MM.1S (cell line): ENCODE data around the gene NOL11.

Experiments used
- DNase-seq: peaks from one replicate; pipeline ENCODE4 v3.0.0-alpha.2; 2015
- H2AFZ ChIP-seq: fragments of 300-600 bp; sonication (generic); 2 replicates; pipeline ENCODE4 v1.6.0; 2016; ENCODE audit warnings: antibody characterized with exemption, low read length
- H3F3A ChIP-seq: fragments of 300-600 bp; sonication (generic); 2 replicates; pipeline ENCODE4 v1.6.1; 2016; ENCODE audit warnings: mild to moderate bottlenecking, antibody characterized with exemption, low read length, moderate library complexity, mixed read lengths; ENCODE audit not compliant: insufficient read depth
- H3K27ac ChIP-seq: fragments of 300-600 bp; sonication (generic); 2 replicates; pipeline ENCODE4 v1.5.1; 2016; ENCODE audit warnings: mild to moderate bottlenecking, low read length
- H3K27me3 ChIP-seq: fragments of 300-600 bp; sonication (generic); replicated peaks from 2 replicates; pipeline ENCODE4 v1.6.0; 2016; ENCODE audit warnings: low read length; ENCODE audit not compliant: insufficient read depth
- H3K36me3 ChIP-seq: fragments of 300-600 bp; sonication (generic); replicated peaks from 2 replicates; pipeline ENCODE4 v1.6.1; 2016; ENCODE audit warnings: mild to moderate bottlenecking, low read length, mixed read lengths; ENCODE audit not compliant: insufficient read depth
- H3K4me1 ChIP-seq: fragments of 300-600 bp; sonication (generic); 2 replicates; pipeline ENCODE4 v1.6.1; 2016; ENCODE audit warnings: low read length, mixed read lengths
- H3K4me2 ChIP-seq: fragments of 300-600 bp; sonication (generic); 2 replicates; pipeline ENCODE4 v1.6.0; 2016; ENCODE audit warnings: low read depth, low read length
- H3K4me3 ChIP-seq: fragments of 300-600 bp; sonication (generic); 2 replicates; pipeline ENCODE4 v1.5.1; 2016; ENCODE audit warnings: low read length, mixed read lengths
- H3K79me2 ChIP-seq: fragments of 300-600 bp; sonication (generic); 2 replicates; pipeline ENCODE4 v1.6.1; 2016; ENCODE audit warnings: mixed run types, low read length, mixed read lengths
- H3K9ac ChIP-seq: fragments of 300-600 bp; sonication (generic); 2 replicates; pipeline ENCODE4 v1.6.1; 2016; ENCODE audit warnings: low read length, mixed read lengths
- H3K9me2 ChIP-seq: fragments of 300-600 bp; sonication (generic); replicated peaks from 2 replicates; pipeline ENCODE4 v1.6.1; 2016; ENCODE audit warnings: mild to moderate bottlenecking, low read length, mixed read lengths; ENCODE audit not compliant: insufficient read depth
- H3K9me3 ChIP-seq: fragments of 300-600 bp; sonication (generic); replicated peaks from 2 replicates; pipeline ENCODE4 v1.6.1; 2016; ENCODE audit warnings: mild to moderate bottlenecking, low read length, mixed read lengths; ENCODE audit not compliant: insufficient read depth
- H4K20me1 ChIP-seq: fragments of 300-600 bp; sonication (generic); 2 replicates; pipeline ENCODE4 v1.6.1; 2016; ENCODE audit warnings: mild to moderate bottlenecking, low read length, moderate library complexity, mixed read lengths; ENCODE audit not compliant: insufficient read depth
- CTCF ChIP-seq: fragments of 300-600 bp; sonication (generic); IDR thresholded peaks from 2 replicates; pipeline ENCODE4 v1.5.1; 2016; ENCODE audit warnings: antibody characterized with exemption, low read length, mixed read lengths
- EZH2 ChIP-seq: fragments of 300-600 bp; sonication (generic); optimal IDR thresholded peaks from 2 replicates; pipeline ENCODE3; 2017; ENCODE audit warnings: low read depth, mild to moderate bottlenecking, antibody characterized with exemption, low read length, mixed read lengths
- EZH2phosphoT487 ChIP-seq: fragments of 300-600 bp; sonication (generic); IDR thresholded peaks from 2 replicates; pipeline ENCODE4 v1.6.1; 2018; ENCODE audit warnings: antibody characterized with exemption, low read length

NOL11 gene

GRCh38 chr17:67693811-67694210 lies 23.9 kb upstream of the NOL11 start:
- no peaks in the 10 kb centered on the region for H3K27me3 ChIP-seq
- no peak overlapping the region for H2AFZ ChIP-seq
- no peak for DNase-seq
- H3K9me2 ChIP-seq: no peaks in the 10 kb centered on the region
- no peaks in the 10 kb centered on the region for H3F3A ChIP-seq
- no peak overlapping the region for H3K4me3 ChIP-seq
- H3K36me3 ChIP-seq: no peaks in the 10 kb centered on the region
- no peaks in the 10 kb centered on the region for H3K9me3 ChIP-seq
- TF ChIP-seq CTCF: no peak
- TF ChIP-seq EZH2: no peak
- no peak for TF ChIP-seq EZH2phosphoT487
- H4K20me1 ChIP-seq: no peaks in the 10 kb centered on the region
- H3K27ac ChIP-seq: no peak overlapping the region
- no peak overlapping the region for H3K9ac ChIP-seq
- peaks cover 4% of the 10 kb centered on the region for H3K4me1 ChIP-seq
- no peak overlapping the region for H3K4me2 ChIP-seq
- no peaks in the 10 kb centered on the region for H3K79me2 ChIP-seq

- H2AFZ ChIP-seq: no peak overlapping the region
- H3K9me2 ChIP-seq: no peaks in the 10 kb centered on the region
- H3K27me3 ChIP-seq: no peaks in the 10 kb centered on the region
- H4K20me1 ChIP-seq: no peaks in the 10 kb centered on the region
- TF ChIP-seq CTCF (no peak), EZH2phosphoT487 (no peak), EZH2 (no peak)
- DNase-seq: no peak
- H3K9ac ChIP-seq: no peak overlapping the region
- no peaks in the 10 kb centered on the region for H3K79me2 ChIP-seq
- no peaks in the 10 kb centered on the region; the same call in 1 of the 2 replicates for H3F3A ChIP-seq
- no peak overlapping the region for H3K4me2 ChIP-seq
- H3K9me3 ChIP-seq: no peaks in the 10 kb centered on the region
- no peaks in the 10 kb centered on the region for H3K36me3 ChIP-seq
- no peaks in the 10 kb centered on the region for H3K4me1 ChIP-seq
- H3K27ac ChIP-seq: no peak overlapping the region
- H3K4me3 ChIP-seq: no peak overlapping the region
Measured at GRCh38 chr17:67696347-67696746, 21.4 kb upstream of the NOL11 start.

- no peak overlapping the region for H3K9ac ChIP-seq
- no peak for DNase-seq
- no peaks in the 10 kb centered on the region for H3K27me3 ChIP-seq
- H3F3A ChIP-seq: no peaks in the 10 kb centered on the region; the same call in 1 of the 2 replicates
- H3K27ac ChIP-seq: no peak overlapping the region
- H3K4me3 ChIP-seq: no peak overlapping the region
- H3K4me2 ChIP-seq: no peak overlapping the region
- no peaks in the 10 kb centered on the region for H3K79me2 ChIP-seq
- H3K9me3 ChIP-seq: no peaks in the 10 kb centered on the region
- no peaks in the 10 kb centered on the region for H3K4me1 ChIP-seq
- H2AFZ ChIP-seq: no peak overlapping the region
- TF ChIP-seq CTCF (no peak), EZH2phosphoT487 (no peak), EZH2 (no peak)
- H3K9me2 ChIP-seq: no peaks in the 10 kb centered on the region
- H3K36me3 ChIP-seq: no peaks in the 10 kb centered on the region
- H4K20me1 ChIP-seq: no peaks in the 10 kb centered on the region
Measured at GRCh38 chr17:67696853-67697498, 20.8 kb upstream of the NOL11 start.
